HL-60/S4 (cell line): ENCODE measurements around the gene TBC1D9.
"Not testable (repeated sequence)": the region's sequence is repeated elsewhere in the genome, so short reads cannot be mapped to it uniquely, and the experiment has no call there.

Experiments used
- in situ Hi-C: fragments of 300-500 bp; cut with MboI; formaldehyde crosslinking; loops from 2 replicates; pipeline ENCODE4 v1.14.3; 2022; ENCODE audit warnings: low sequenced_read_pairs

Gene TBC1D9

GRCh38 chr4:140754918-140755773, 1.0 kb downstream of the TBC1D9 start:
- in situ Hi-C loops: no loop called here

GRCh38 chr4:140753329-140753728, 2.9 kb downstream of the TBC1D9 start:
- in situ Hi-C loops: no loop called here

GRCh38 chr4:140752291-140753068, 3.7 kb downstream of the TBC1D9 start:
- in situ Hi-C loops: no loop called here

- in situ Hi-C loops: no loop called here
These were observed 5.7 kb downstream of the TBC1D9 start for GRCh38 chr4:140750470-140750869.

GRCh38 chr4:140748171-140748570, 8.0 kb downstream of the TBC1D9 start:
- in situ Hi-C loops: no loop called here

- in situ Hi-C loops: not testable (repeated sequence)
These were observed 9.6 kb downstream of the TBC1D9 start for GRCh38 chr4:140746546-140746945.

- in situ Hi-C loops: no loop called here
These were observed 11.8 kb downstream of the TBC1D9 start for GRCh38 chr4:140744421-140744820.

- in situ Hi-C loops: no loop called here
These were observed 12.8 kb downstream of the TBC1D9 start for GRCh38 chr4:140743194-140743931.

- in situ Hi-C loops: no loop called here
These were observed 13.4 kb downstream of the TBC1D9 start for GRCh38 chr4:140742838-140743193.

GRCh38 chr4:140740906-140741670, 15.1 kb downstream of the TBC1D9 start:
- in situ Hi-C loops: no loop called here

- in situ Hi-C loops: no loop called here
These were observed 15.8 kb downstream of the TBC1D9 start for GRCh38 chr4:140740422-140740821.

- in situ Hi-C loops: no loop called here
These were observed 16.2 kb downstream of the TBC1D9 start for GRCh38 chr4:140739971-140740370.

- in situ Hi-C loops: no loop called here
These were observed 18.0 kb downstream of the TBC1D9 start for GRCh38 chr4:140738139-140738538.

GRCh38 chr4:140736669-140737343, 19.4 kb downstream of the TBC1D9 start:
- in situ Hi-C loops: no loop called here

GRCh38 chr4:140735779-140736391, 20.3 kb downstream of the TBC1D9 start:
- in situ Hi-C loops: no loop called here

- in situ Hi-C loops: no loop called here
These were observed 20.9 kb downstream of the TBC1D9 start for GRCh38 chr4:140735317-140735716.

GRCh38 chr4:140732780-140733179, 23.4 kb downstream of the TBC1D9 start:
- in situ Hi-C loops: no loop called here

- in situ Hi-C loops: no loop called here
These were observed 26.7 kb downstream of the TBC1D9 start for GRCh38 chr4:140729344-140730049.
